HG02870 (cell line): Measurements from ENCODE around the gene DCUN1D3.
"Not testable (repeated sequence)": the region's sequence is repeated elsewhere in the genome, so short reads cannot be mapped to it uniquely, and the experiment has no call there.

Experiments
- ATAC-seq: cut with Tn5 transposase; IDR thresholded peaks from one replicate; pipeline ENCODE4 v1.9.1; 2021; ENCODE audit warnings: mild to moderate bottlenecking, moderate library complexity; ENCODE audit not compliant: unreplicated experiment

The DCUN1D3 gene

DNA sequence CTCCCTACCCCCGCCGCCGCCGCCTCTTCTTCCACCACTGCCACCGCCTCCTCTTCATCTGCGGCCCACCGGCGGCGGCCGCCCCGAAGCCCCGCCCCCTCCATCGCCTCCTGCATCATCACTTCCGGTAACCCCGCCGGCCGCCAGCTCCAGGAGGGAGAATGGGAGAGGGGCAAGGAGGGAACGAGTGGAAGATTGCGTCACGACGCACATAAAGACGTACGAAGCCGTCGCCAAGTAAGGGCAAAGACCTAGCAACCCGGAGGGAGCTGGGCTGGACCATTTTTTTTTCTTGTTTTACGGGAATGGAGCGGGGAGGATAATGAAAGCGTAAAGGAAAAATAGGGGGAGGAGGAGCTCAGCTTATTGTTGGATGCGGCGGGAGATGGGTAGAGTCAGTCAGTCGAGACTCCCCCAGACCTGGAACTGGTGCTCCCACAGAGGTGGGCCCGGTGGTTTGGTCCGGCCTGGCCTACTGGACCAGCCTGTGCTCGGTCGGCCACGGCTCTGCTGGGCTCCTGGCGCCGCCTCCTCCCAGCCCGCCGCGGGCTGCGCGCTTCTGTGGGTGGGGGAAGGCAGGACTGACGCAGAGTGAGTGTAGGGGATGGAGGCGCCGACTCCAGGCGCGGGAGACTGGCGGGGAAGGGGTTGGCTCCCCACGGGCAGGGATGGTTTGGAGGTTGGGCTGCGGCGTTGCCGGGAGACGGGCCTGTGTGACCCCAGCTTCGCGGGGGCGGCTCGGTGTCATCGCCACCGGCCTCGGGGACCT is at the start of gene DCUN1D3, which contains the start of gene LYRM1:
Gene DCUN1D3, minus strand, starts transcription at position 60 of the 769 bp plus-strand sequence. CDS start 37,820 bp downstream, outside the sequence.
Gene LYRM1, plus strand, starts transcription at position 473 of the 769 bp plus-strand sequence. CDS start 14,785 bp downstream, outside the sequence.
- peak; percentile 72 for ATAC-seq

- ATAC-seq = no peak
These were observed 49.5 kb upstream of the DCUN1D3 start for GRCh38 chr16:20949660-20950059.

- no peak for ATAC-seq
These were observed 48.3 kb upstream of the DCUN1D3 start for GRCh38 chr16:20948444-20948843.

DNA sequence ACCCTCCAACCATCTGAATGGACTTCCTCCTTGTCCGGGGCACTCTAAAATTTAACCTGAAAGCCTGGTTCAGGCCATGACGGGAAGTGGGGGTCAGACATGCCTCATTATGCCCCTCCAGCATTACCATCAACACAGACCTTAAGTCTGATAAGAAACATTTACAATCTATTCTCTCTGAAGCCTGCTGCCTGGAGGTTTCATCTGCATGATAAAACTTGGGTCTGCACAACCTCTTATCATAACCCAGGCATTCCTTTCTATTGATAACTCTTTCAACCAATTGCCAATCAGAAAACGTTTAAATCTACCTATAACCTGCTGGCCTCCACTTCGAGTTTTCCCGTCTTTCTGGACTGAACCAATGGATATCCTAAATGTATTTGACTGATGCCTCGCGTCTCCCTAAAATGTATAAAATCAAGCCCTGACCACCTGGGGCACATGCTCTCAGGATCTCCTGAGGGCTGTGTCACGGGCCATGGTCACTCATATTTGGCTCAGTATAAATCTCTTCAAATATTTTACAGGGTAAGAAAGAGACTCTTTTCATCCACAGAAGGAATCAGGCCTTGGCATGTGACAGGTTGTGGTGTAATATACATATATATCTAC is 46.0 kb upstream of the DCUN1D3 start:
- ATAC-seq = no peak

DNA sequence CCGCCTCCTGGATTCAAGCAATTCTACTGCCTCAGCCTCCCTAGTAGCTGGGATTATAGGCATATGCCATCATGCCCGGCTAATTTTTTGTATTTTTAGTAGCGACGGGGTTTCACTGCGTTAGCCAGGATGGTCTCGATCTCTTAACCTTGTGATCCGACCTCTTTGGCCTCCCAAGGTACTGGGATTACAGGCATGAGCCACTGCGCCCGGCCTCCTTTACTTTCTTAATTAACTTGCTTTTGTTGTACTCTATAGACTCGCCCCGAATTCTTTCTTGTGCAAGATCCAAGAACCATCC is 45.4 kb upstream of the DCUN1D3 start:
- ATAC-seq = not testable (repeated sequence)

DNA sequence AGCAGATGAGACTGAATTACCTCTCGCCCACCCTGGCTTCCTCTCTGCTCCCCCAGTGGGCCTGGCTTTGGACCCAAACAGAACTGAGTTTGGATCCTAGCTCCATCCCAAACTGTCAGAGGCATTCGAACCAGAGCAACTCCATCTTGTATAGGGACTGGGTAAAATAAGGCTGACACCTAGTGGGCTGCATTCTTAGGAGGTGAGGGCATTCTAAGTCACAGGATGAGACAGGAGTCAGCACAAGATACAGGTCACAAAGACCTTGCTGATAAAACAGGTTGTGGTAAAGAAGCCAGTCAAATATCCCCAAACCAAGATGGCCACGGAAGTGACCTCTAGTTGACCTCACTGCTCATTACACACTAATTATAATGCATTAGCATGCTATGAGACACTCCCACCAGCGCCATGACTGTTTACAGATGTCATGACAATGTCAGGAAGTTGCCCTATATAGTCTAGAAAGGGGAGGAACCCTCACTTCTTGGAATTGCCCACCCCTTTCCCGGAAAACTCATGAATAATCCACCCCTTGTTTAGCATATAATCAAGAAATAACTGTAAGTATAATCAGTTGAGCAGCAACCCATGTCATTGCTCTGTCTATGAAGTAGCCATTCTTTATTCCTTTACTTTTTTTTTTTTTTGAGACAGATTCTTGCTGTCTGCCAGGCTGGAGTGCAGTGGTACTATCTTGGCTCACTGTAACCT is 44.9 kb upstream of the DCUN1D3 start:
- ATAC-seq = no peak

DNA sequence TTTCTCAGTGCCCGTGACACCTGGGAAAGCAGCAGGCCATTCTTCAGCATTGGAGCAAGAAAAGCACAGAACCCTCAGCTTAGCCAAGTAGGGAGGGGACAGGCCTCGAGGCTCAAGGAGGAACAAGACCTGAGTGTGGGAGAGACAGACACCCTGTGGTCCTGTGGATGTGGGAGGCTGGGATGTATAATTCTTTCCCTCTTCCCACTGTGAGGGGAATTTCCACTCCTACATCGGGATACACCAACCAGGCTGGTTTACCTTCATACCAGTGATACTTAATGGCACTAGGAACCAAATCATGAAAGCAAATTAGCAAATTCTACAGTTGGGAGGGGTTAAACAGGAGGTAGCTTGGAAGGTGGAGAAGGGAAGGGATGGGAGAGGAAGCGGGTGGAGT is 42.1 kb upstream of the DCUN1D3 start:
- ATAC-seq = no peak

DNA sequence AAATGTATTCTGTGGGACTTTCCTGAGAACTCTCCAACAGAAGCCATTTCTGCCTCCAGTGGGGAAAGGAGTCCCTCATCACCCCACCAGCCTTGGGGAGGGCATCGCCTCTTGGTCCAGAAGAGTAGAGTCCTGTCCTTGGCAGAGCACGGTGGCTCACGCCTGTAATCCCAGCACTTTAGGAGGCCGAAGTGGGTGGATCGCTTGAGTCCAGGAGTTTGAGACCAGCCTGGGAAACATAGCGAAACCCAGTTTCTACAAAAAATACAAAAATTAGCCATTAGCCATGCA is 41.4 kb upstream of the DCUN1D3 start:
- no peak for ATAC-seq

DNA sequence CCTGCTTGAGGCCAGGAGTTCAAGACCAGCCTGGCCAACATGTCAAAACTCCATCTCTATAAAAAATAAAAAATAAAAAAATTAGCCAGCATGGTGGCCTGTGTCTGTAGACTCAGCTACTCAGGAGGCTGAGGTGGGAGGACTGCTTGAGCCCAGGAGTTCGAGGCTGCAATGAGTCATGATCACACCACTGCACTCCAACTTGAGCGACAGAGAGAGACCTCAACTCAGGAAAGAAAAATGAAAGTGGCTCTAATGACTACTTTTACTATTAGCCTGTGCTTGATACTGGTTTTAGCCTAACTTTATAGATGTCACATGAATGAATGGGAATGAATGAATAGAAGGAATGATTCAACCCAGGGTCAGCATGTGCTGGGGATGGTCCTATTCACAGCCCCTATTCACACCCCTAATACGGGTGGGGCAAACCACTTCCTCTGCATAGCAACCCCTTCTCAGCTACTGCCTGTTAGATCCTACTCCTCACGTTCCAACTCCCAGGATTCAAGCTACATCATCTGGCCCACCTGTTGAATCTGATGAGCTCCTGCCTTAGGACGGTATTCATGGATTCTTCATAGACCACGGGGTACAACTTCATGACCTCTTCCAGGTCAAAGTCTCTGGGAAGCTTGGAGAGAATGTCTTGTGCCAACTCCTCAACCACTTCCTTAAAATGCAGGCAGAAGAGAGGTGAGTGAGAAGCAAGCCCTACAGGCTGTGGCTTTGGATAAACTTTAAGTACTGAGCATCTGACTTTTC is 40.9 kb upstream of the DCUN1D3 start:
- ATAC-seq = no peak

DNA sequence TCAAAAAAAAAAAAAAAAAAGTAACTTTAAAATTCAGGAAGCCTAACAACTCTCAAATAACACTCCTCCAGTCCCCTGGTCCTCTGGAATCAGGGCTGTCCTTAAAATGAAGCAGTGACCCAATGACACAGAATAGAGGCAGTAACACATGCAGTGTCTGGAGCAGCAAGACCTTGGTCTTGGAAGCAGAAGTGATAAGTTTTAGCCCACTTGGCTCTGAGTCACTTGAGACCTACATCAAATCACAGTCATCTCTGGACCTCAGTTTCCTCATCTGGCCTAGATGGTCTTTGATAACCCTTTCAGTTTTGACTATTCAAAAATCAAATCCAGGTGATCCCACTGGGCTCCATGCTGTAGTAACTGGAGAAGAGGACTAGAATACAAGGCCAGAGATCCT is 39.5 kb upstream of the DCUN1D3 start:
- no peak for ATAC-seq

DNA sequence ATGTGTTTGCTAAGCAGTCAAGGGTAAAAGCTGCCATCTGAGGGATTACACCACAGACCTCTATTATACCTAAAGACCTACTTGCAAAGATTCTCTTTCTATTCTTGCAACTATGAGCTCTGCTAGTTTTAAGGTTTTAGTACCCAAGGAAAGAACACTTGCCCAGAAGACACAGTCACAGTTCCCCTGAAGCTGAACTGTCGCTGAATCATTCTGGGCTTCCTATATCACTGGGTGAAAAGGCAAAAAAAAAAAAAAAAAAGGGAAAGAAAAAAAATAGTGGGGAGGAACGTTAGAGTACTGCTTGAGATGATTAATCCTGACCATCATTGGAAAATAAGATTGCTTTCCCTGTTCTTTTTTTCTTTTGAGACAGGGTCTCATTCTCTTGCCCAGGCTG is 38.3 kb upstream of the DCUN1D3 start:
- no peak for ATAC-seq

GRCh38 chr16:20937736-20938135 is 37.6 kb upstream of the DCUN1D3 start:
- no peak for ATAC-seq

DNA sequence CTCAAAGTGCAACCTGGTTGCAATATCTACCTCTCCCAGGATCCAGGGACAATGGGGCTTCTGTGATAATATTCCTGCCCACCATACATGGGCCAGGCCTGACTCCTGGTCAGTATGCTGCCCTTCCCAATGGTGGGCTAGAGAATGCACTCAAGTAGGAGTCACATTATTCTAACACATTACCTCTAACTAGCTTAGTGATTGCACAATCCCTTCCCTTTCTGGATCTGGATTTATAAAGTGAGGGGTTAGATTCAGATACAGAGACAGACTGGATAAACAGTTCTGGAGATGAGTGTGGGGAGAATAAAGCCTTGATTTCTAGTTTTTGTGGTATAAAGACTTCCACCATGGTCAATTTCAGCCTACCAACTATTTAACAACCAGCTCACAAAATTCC is 33.4 kb upstream of the DCUN1D3 start:
- ATAC-seq = no peak

GRCh38 chr16:20931066-20931600 is 31.0 kb upstream of the DCUN1D3 start:
- ATAC-seq = no peak

DNA sequence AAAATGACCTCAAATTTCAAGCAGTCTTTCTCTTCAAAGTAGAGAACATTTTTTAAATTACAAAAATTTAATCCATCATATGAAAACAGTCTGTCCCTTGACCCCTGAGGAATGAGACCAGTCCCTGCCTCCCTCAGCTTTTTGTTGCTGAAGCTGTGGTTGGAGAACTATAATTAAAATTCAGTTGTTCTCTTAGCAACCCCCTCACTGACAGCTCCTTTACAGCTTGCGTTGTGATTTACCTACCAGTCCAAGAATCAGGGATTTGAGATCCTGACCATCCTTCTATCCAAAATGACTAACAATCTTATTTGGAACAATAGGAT is 30.2 kb upstream of the DCUN1D3 start:
- no peak for ATAC-seq

GRCh38 chr16:20929676-20930364 is 29.7 kb upstream of the DCUN1D3 start:
- ATAC-seq = not testable (repeated sequence)

GRCh38 chr16:20928774-20929411 is 28.7 kb upstream of the DCUN1D3 start:
- peak; percentile 53 for ATAC-seq

DNA sequence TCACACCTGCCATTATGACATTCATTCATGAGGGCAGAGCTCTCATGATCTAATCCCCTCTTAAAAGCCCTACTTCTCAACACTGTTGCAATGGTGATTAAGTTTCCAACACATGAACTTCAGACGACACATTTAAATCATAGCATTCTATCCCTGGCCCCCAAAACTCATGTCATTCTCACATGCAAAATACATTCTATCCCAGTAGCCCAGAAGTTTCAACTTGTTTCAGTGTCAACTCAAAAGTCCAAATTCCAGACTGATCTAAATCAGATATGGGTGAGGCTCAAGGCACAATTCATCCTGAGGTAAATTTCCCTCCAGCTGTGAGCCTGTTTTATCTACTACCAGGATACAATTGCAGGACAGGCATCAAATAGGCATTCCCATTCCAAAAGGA is 25.6 kb upstream of the DCUN1D3 start:
- ATAC-seq = no peak

DNA sequence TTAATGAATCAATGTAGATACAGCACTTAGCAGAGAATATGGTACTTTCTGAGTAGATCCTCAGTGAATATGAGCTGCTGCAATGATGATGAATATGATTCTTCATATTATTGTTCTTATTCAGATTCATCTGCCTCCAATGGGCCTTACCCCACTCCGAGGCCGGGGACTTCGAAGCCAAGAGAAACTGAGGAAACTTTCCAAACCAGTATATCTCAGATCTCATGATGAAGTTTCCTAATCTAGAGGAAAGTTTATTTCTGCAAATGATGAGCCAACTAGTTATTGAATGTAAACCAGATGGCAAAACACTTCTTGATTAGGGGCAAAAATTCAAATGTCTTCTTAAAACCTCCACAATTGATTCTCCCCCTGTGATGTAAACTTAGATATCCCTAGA is 23.7 kb upstream of the DCUN1D3 start:
- no peak for ATAC-seq

GRCh38 chr16:20920799-20921198 is 20.6 kb upstream of the DCUN1D3 start:
- no peak for ATAC-seq
